Measurements from ENCODE around the gene SPATA6L.
A peak's percentile ranks its signal among the peaks of the same experiment; 100 is the strongest.
"Not testable (repeated sequence)": the region's sequence is repeated elsewhere in the genome, so short reads cannot be mapped to it uniquely, and the experiment has no call there.

SPATA6L gene

GRCh38 chr9:4677392-4677791 is 11.1 kb upstream of the SPATA6L start:
- no peak for DNase-seq (ENCODE audit: low read depth in 1 of 2, low spot score in 1 of 2)

- no peak for DNase-seq (ENCODE audit: low read depth in 1 of 2, low spot score in 1 of 2)
Measured at GRCh38 chr9:4674783-4675182, 8.5 kb upstream of the SPATA6L start.

- no peak for DNase-seq (ENCODE audit: low read depth in 1 of 2, low spot score in 1 of 2)
Measured at GRCh38 chr9:4671737-4672136, 5.5 kb upstream of the SPATA6L start.

GRCh38 chr9:4670591-4670990 is 4.3 kb upstream of the SPATA6L start:
- no peak for DNase-seq (ENCODE audit: low read depth in 1 of 2, low spot score in 1 of 2)

GRCh38 chr9:4669890-4670289 is 3.6 kb upstream of the SPATA6L start:
- DNase-seq (ENCODE audit: low read depth in 1 of 2, low spot score in 1 of 2): no peak

GRCh38 chr9:4668604-4669003 is 2.3 kb upstream of the SPATA6L start:
- DNase-seq (ENCODE audit: low read depth in 1 of 2, low spot score in 1 of 2): no peak

GRCh38 chr9:4667681-4668080 is 1.4 kb upstream of the SPATA6L start:
- DNase-seq (ENCODE audit: low read depth in 1 of 2, low spot score in 1 of 2): no peak

GRCh38 chr9:4665357-4665756 is 923 bp downstream of the SPATA6L start:
- DNase-seq (ENCODE audit: low read depth in 1 of 2, low spot score in 1 of 2): no peak

- DNase-seq (ENCODE audit: low read depth in 1 of 2, low spot score in 1 of 2): no peak
Measured at GRCh38 chr9:4663956-4664355, 2.3 kb downstream of the SPATA6L start.

- DNase-seq (ENCODE audit: low read depth in 1 of 2, low spot score in 1 of 2): no peak
Measured at GRCh38 chr9:4662989-4663792, 3.1 kb downstream of the SPATA6L start.

- DNase-seq (ENCODE audit: low read depth in 1 of 2, low spot score in 1 of 2): peak; percentile 45 to 69
Measured at GRCh38 chr9:4662108-4662988, 3.9 kb downstream of the SPATA6L start, which contains the start of gene PLPP6. Gene PLPP6 (plus strand): TSS chr9:4662294. CDS start chr9:4662376, 82 bp downstream.

GRCh38 chr9:4661611-4662010 is 4.7 kb downstream of the SPATA6L start:
- DNase-seq (ENCODE audit: low read depth in 1 of 2, low spot score in 1 of 2): no peak

- no peak for DNase-seq (ENCODE audit: low read depth in 1 of 2, low spot score in 1 of 2)
Measured at GRCh38 chr9:4661165-4661564, 5.1 kb downstream of the SPATA6L start.

GRCh38 chr9:4660665-4661064 is 5.6 kb downstream of the SPATA6L start:
- DNase-seq (ENCODE audit: low read depth in 1 of 2, low spot score in 1 of 2): not testable (repeated sequence)

GRCh38 chr9:4657426-4658159 is 8.7 kb downstream of the SPATA6L start:
- DNase-seq (ENCODE audit: low read depth in 1 of 2, low spot score in 1 of 2): no peak

- DNase-seq (ENCODE audit: low read depth in 1 of 2, low spot score in 1 of 2): no peak
Measured at GRCh38 chr9:4656621-4657020, 9.7 kb downstream of the SPATA6L start.

GRCh38 chr9:4656196-4656595 is 10.1 kb downstream of the SPATA6L start:
- DNase-seq (ENCODE audit: low read depth in 1 of 2, low spot score in 1 of 2): not testable (repeated sequence)

GRCh38 chr9:4654538-4654937 is 11.7 kb downstream of the SPATA6L start:
- DNase-seq (ENCODE audit: low read depth in 1 of 2, low spot score in 1 of 2): no peak

- no peak for DNase-seq (ENCODE audit: low read depth in 1 of 2, low spot score in 1 of 2)
Measured at GRCh38 chr9:4654084-4654483, 12.2 kb downstream of the SPATA6L start.

GRCh38 chr9:4642351-4642750 is 23.9 kb downstream of the SPATA6L start:
- no peak for DNase-seq (ENCODE audit: low read depth in 1 of 2, low spot score in 1 of 2)

GRCh38 chr9:4640027-4640426 is 26.3 kb downstream of the SPATA6L start:
- no peak for DNase-seq (ENCODE audit: low read depth in 1 of 2, low spot score in 1 of 2)
